WTC11 (cell line): ENCODE results near the gene KLHL13. TPM values are rescaled to one million over a fixed set of nuclear protein-coding genes. Genes with fewer than 3 reads are reported as not detected.

Experiments used
- ATAC-seq: fragments of 200-7000 bp; cut with Tn5 transposase; 2 replicates; pipeline ENCODE4 v1.10.0; 2021; ENCODE audit warnings: mild to moderate bottlenecking, moderate library complexity
- CTCF ChIA-PET: fragments of 300-600 bp; sonication (Branson Sonifier 250); formaldehyde crosslinking; loops from one replicate; lab custom pipeline; 2021; ENCODE audit warnings: antibody characterized with exemption; lab: Charles Lee
- POLR2A ChIA-PET: fragments of 350-600 bp; sonication (Branson Sonifier 250); formaldehyde crosslinking; loops from one replicate; lab custom pipeline; 2021; ENCODE audit warnings: antibody characterized with exemption; lab: Charles Lee
- DNase-seq: peaks from one replicate; pipeline ENCODE4 v3.0.0; 2021; ENCODE audit warnings: low spot score
- H3K27ac Mint-ChIP-seq: 2 replicates; pipeline ENCODE4 v1.8.0; 2021; ENCODE audit warnings: mixed read lengths
- H3K27me3 Mint-ChIP-seq: 2 replicates; pipeline ENCODE4 v1.8.0; 2021; ENCODE audit warnings: low read depth, mild to moderate bottlenecking, moderate library complexity, mixed read lengths
- H3K36me3 Mint-ChIP-seq: 2 replicates; pipeline ENCODE4 v1.8.0; 2021; ENCODE audit warnings: mixed read lengths
- H3K4me1 Mint-ChIP-seq: 2 replicates; pipeline ENCODE4 v1.8.0; 2022; ENCODE audit warnings: mixed read lengths
- H3K4me3 Mint-ChIP-seq: 2 replicates; pipeline ENCODE4 v1.8.0; 2021; ENCODE audit warnings: mild to moderate bottlenecking, moderate library complexity, mixed read lengths
- H3K9me3 Mint-ChIP-seq: 2 replicates; pipeline ENCODE4 v1.8.0; 2021; ENCODE audit warnings: mixed read lengths
- ATF6 ChIP-seq: sonication (generic); formaldehyde crosslinking; IDR thresholded peaks from 2 replicates; pipeline ENCODE4 v1.8.1; 2023; ENCODE audit warnings: mild to moderate bottlenecking, missing genetic modification reagents
- CTCF ChIP-seq: fragments of 200-600 bp; IDR thresholded peaks from 2 replicates; pipeline ENCODE4 v1.8.0; 2022; ENCODE audit warnings: antibody characterized with exemption
- EMX1 ChIP-seq: fragments of 250-450 bp; sonication (Bioruptor Pico); IDR thresholded peaks from 2 replicates; pipeline ENCODE4 v1.8.0; 2021; ENCODE audit warnings: mild to moderate bottlenecking
- ESRRA ChIP-seq: sonication (generic); formaldehyde crosslinking; IDR thresholded peaks from 2 replicates; pipeline ENCODE4 v1.8.1; 2022; ENCODE audit warnings: mild to moderate bottlenecking, missing genetic modification reagents, borderline replicate concordance
- NR3C1 ChIP-seq: sonication (generic); formaldehyde crosslinking; conservative IDR thresholded peaks from 2 replicates; pipeline ENCODE4 v1.8.1; 2023; ENCODE audit warnings: low read depth, mild to moderate bottlenecking, missing genetic modification reagents
- PRRX2 ChIP-seq: fragments of 250-450 bp; sonication (Bioruptor Pico); IDR thresholded peaks from 2 replicates; pipeline ENCODE4 v1.8.0; 2021; ENCODE audit warnings: mild to moderate bottlenecking
- SMAD4 ChIP-seq: sonication (generic); formaldehyde crosslinking; IDR thresholded peaks from 2 replicates; pipeline ENCODE4 v1.8.0; 2022; ENCODE audit warnings: mild to moderate bottlenecking, missing genetic modification reagents
- ZBTB21 ChIP-seq: sonication (generic); formaldehyde crosslinking; IDR thresholded peaks from 2 replicates; pipeline ENCODE4 v1.8.1; 2023; ENCODE audit warnings: mild to moderate bottlenecking, missing genetic modification reagents, borderline replicate concordance
- ZNF121 ChIP-seq: sonication (generic); formaldehyde crosslinking; IDR thresholded peaks from 2 replicates; pipeline ENCODE4 v1.8.0; 2023; ENCODE audit warnings: missing genetic modification reagents
- ZNF396 ChIP-seq: fragments of 250-450 bp; sonication (Bioruptor Pico); IDR thresholded peaks from 2 replicates; pipeline ENCODE4 v1.8.0; 2021; ENCODE audit warnings: mild to moderate bottlenecking, moderate library complexity, borderline replicate concordance
- ZNF416 ChIP-seq: fragments of 250-450 bp; sonication (Bioruptor Pico); IDR thresholded peaks from 2 replicates; pipeline ENCODE4 v1.9.0; 2021; ENCODE audit warnings: mild to moderate bottlenecking, inconsistent platforms
- ZNF423 ChIP-seq: fragments of 250-450 bp; sonication (Bioruptor Pico); IDR thresholded peaks from 2 replicates; pipeline ENCODE4 v2.1.2; 2022; ENCODE audit warnings: mild to moderate bottlenecking, moderate library complexity
- ZNF512 ChIP-seq: sonication (generic); formaldehyde crosslinking; IDR thresholded peaks from 2 replicates; pipeline ENCODE4 v1.8.1; 2022; ENCODE audit warnings: missing genetic modification reagents, borderline replicate concordance
- ZNF671 ChIP-seq: fragments of 250-450 bp; sonication (Bioruptor Pico); IDR thresholded peaks from 2 replicates; pipeline ENCODE4 v1.8.0; 2021; ENCODE audit warnings: mild to moderate bottlenecking
- total RNA-seq: library from RNA; stranded (reverse); gene quantifications from 3 replicates; pipeline ENCODE4 v1.2.3, GENCODE V29; 2021
- TF ChIP-seq, protein P1 (sequence below): sonication (generic); formaldehyde crosslinking; IDR thresholded peaks from 2 replicates; pipeline ENCODE4 v1.8.0; 2022; ENCODE audit warnings: missing genetic modification reagents
- TF ChIP-seq, protein P2 (sequence below): sonication (generic); formaldehyde crosslinking; conservative IDR thresholded peaks from 2 replicates; pipeline ENCODE4 v1.8.1; 2023; ENCODE audit warnings: mild to moderate bottlenecking, low read depth, missing genetic modification reagents, moderate library complexity

Gene KLHL13
- total RNA-seq, 1 experiment from 2014 or later = 7.7 TPM

DNA sequence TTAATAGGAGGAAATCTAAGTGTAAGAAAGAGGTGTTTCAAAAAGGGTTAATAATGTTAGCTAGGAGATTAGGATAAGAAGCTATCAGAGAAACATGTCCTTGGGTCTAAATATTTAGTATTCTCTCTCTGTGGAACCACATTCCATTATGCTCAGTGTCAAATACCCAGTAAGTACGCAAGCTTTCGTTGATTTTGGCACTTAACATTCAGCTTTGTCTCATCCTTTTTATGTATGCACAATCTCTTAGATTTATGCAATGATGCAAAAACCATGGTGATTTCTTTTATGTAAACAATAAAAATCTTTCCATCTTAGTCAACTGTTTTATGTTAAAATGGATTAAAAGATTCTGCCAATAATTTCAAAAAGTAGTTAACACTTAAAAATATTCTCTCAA lies 129.2 kb downstream of the KLHL13 start:
- Mint-ChIP-seq H3K4me1 (peaks cover 7% of the 10 kb centered on the region), H3K36me3 (no peaks in the 10 kb centered on the region), H3K4me3 (no peak overlapping the region), H3K9me3 (no peaks in the 10 kb centered on the region), H3K27ac (no peak overlapping the region), H3K27me3 (no peaks in the 10 kb centered on the region)
- POLR2A ChIA-PET = no interaction called here
- CTCF ChIA-PET = no interaction called here
- ATAC-seq (no peak), DNase-seq (no peak)
- no peak for TF ChIP-seq SMAD4 (CRISPR knock-in tag)
- TF ChIP-seq ZNF423 (CRISPR knock-in tag) = no peak

DNA sequence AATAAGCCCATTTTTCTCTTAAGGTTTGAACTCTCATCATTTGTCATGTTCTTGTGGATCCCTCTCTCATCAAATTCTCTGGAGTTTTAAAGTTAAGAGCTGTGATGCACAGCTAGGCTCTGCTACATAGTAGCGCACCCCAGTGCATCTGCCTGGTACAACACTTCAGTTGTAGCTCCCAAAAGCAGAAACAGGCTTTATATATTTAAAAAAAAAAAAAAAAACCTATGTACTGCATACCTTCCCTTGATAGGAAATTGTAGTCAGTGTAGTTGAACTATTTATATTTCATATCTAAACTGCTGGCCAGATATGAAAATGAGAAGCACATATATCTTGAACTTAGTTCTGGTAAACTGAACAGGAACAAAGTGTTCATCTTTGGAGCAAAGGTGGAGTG lies 131.4 kb downstream of the KLHL13 start:
- CTCF ChIA-PET = interaction anchor here (0.7 to 1.6 kb wide), 9 partner anchors 11 to 269 kb away, joined by 3 to 9 read pairs (median 4); no protein-coding TSS in a partner anchor
- peak; percentile 75 for ATAC-seq
- POLR2A ChIA-PET = no interaction called here

DNA sequence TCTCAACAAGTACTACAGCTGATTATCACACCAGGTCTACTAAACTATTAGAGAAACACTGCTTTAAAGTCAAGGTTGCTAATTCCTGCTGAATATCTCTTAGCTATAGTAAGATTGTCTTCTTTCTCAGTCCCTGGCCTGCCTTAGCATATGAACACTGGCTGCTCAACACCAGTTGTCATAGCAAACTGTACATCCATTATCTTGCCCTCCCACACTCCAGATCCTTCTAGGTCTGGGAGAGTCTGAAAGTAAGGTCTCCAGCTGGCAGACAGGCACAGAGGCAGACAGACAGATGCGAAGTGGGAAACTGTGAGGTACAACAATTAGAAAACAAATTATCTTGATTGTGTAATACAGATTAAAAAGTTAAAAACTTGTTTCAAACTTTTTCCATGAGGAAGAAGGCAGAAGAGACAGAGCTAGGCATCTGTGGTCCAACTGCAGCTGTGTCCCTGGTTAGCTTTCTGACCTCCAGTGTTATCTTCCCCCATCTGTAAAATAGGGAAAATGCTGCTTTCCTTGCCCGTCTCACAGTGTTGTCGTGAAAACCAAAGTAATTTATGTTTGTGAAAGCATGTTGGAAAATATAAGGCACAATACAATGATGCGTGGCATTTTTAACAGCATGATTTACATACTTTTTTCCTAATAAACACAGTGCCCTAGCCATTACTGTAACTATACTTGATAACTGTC lies 133.8 kb downstream of the KLHL13 start:
- ChIA-PET CTCF (interaction anchor here (0.6 kb wide), 1 partner anchor 611 kb away, joined by 3 read pairs; no protein-coding TSS in a partner anchor), POLR2A (no interaction called here)
- DNase-seq (no peak), ATAC-seq (no peak)
- no peaks in the 10 kb centered on the region for H3K9me3 Mint-ChIP-seq
- no peaks in the 10 kb centered on the region for H3K4me1 Mint-ChIP-seq
- no peak overlapping the region for H3K4me3 Mint-ChIP-seq
- no peak overlapping the region for H3K27ac Mint-ChIP-seq
- H3K36me3 Mint-ChIP-seq = no peaks in the 10 kb centered on the region
- no peaks in the 10 kb centered on the region for H3K27me3 Mint-ChIP-seq
- no peak for TF ChIP-seq EMX1 (CRISPR knock-in tag)
- TF ChIP-seq ESRRA (CRISPR knock-in tag) = no peak
- TF ChIP-seq, protein P1, sequence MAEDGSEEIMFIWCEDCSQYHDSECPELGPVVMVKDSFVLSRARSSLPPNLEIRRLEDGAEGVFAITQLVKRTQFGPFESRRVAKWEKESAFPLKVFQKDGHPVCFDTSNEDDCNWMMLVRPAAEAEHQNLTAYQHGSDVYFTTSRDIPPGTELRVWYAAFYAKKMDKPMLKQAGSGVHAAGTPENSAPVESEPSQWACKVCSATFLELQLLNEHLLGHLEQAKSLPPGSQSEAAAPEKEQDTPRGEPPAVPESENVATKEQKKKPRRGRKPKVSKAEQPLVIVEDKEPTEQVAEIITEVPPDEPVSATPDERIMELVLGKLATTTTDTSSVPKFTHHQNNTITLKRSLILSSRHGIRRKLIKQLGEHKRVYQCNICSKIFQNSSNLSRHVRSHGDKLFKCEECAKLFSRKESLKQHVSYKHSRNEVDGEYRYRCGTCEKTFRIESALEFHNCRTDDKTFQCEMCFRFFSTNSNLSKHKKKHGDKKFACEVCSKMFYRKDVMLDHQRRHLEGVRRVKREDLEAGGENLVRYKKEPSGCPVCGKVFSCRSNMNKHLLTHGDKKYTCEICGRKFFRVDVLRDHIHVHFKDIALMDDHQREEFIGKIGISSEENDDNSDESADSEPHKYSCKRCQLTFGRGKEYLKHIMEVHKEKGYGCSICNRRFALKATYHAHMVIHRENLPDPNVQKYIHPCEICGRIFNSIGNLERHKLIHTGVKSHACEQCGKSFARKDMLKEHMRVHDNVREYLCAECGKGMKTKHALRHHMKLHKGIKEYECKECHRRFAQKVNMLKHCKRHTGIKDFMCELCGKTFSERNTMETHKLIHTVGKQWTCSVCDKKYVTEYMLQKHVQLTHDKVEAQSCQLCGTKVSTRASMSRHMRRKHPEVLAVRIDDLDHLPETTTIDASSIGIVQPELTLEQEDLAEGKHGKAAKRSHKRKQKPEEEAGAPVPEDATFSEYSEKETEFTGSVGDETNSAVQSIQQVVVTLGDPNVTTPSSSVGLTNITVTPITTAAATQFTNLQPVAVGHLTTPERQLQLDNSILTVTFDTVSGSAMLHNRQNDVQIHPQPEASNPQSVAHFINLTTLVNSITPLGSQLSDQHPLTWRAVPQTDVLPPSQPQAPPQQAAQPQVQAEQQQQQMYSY (CRISPR knock-in tag) = no peak
- no peak for TF ChIP-seq ZNF512 (CRISPR knock-in tag)
- no peak for TF ChIP-seq NR3C1 (CRISPR knock-in tag)
- no peak for TF ChIP-seq ZNF396 (CRISPR knock-in tag)
- TF ChIP-seq ATF6 = no peak
- no peak for TF ChIP-seq ZBTB21 (CRISPR knock-in tag)
- no peak for TF ChIP-seq PRRX2 (CRISPR knock-in tag)
- TF ChIP-seq ZNF416 (CRISPR knock-in tag) = no peak
- TF ChIP-seq ZNF671 (CRISPR knock-in tag) = no peak
- TF ChIP-seq ZNF121 (CRISPR knock-in tag) = no peak

More for the DNA sequence above, 131.4 kb downstream of the KLHL13 start:
- Mint-ChIP-seq H3K4me1 (no peaks in the 10 kb centered on the region), H3K36me3 (no peaks in the 10 kb centered on the region), H3K27ac (no peak overlapping the region), H3K9me3 (no peaks in the 10 kb centered on the region), H3K4me3 (no peak overlapping the region), H3K27me3 (no peaks in the 10 kb centered on the region)
- TF ChIP-seq CTCF = 0 out of 2 replicates have a peak, but pooled peaks have one; percentile 24
- TF ChIP-seq, protein P2, sequence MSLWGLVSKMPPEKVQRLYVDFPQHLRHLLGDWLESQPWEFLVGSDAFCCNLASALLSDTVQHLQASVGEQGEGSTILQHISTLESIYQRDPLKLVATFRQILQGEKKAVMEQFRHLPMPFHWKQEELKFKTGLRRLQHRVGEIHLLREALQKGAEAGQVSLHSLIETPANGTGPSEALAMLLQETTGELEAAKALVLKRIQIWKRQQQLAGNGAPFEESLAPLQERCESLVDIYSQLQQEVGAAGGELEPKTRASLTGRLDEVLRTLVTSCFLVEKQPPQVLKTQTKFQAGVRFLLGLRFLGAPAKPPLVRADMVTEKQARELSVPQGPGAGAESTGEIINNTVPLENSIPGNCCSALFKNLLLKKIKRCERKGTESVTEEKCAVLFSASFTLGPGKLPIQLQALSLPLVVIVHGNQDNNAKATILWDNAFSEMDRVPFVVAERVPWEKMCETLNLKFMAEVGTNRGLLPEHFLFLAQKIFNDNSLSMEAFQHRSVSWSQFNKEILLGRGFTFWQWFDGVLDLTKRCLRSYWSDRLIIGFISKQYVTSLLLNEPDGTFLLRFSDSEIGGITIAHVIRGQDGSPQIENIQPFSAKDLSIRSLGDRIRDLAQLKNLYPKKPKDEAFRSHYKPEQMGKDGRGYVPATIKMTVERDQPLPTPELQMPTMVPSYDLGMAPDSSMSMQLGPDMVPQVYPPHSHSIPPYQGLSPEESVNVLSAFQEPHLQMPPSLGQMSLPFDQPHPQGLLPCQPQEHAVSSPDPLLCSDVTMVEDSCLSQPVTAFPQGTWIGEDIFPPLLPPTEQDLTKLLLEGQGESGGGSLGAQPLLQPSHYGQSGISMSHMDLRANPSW (CRISPR knock-in tag) = no peak
- DNase-seq = peak; percentile 22
